ENCODE data around the gene SLC13A4. TPM values are rescaled to one million over a fixed set of nuclear protein-coding genes. Genes with fewer than 3 reads are reported as not detected.
A peak's percentile ranks its signal among the peaks of the same experiment; 100 is the strongest.
"Not testable (repeated sequence)": the region's sequence is repeated elsewhere in the genome, so short reads cannot be mapped to it uniquely, and the experiment has no call there.

SLC13A4 gene
- total and polyA plus RNA-seq, 4 experiments from 2014 or later, result 0.52 TPM; not detected in 3

DNA sequence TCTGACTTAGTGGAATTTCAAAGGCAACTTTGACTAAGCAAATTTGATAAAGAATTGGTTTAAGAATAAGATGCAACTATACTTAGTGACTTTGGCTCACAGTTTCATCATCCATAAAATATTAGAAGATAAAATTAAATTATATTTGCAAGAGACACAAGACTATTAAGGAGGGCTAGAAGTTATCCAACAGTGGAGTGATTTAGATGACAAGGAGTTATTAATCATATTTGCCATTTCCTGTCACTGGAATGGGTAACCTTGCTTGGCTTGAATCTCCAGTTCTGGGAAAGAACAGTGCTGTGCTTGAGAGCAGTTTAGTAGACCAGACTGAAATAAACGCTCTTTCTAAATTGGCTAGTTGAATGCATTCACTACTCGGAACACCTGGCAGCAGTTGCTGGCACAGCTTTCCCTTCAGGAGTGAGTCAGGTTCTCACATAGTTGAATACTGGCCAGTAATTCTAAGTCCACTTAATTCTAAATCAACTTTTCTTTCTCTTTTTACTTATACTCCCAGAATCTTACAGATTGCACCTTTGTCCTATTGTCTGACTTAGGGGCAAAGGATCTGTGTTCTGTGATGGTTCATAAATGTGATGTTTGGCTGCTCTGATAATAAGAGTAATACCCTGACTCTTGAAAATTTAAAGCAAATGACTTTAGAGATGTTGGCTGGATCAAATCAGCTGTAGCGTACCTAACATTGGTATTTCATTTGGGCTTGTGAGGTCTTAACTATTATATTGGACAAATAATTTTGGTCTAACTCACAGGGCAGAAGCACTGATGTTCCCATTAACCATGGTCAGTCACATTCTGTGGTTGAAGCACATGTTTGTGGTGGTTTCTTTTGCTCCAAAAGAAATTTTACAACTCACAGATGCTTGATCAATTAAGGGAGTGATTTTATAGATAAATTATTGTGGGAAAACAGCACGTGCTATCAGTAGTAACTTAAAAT is 49.1 kb downstream of the SLC13A4 start:
- Mint-ChIP-seq H3K27ac (peak overlapping the region in 1 of 7 donors; percentile 12), H3K9me3 (no peaks in the 10 kb centered on the region), H3K4me1 (peaks cover 0 to 7% (median 3%) of the 10 kb centered on the region in 4 donors), H3K36me3 (peaks cover 35 to 40% of the 10 kb centered on the region in 2 donors), H3K4me3 (no peak overlapping the region), H3K27me3 (no peaks in the 10 kb centered on the region)
- ChIA-PET CTCF (ENCODE audit: partially characterized antibody) (no interaction called here), POLR2A (ENCODE audit: partially characterized antibody) (no interaction called here)
- Histone ChIP-seq H3K4me3 (ENCODE audit: low read length in 2 of 2) (no peak overlapping the region), H3K4me1 (ENCODE audit: insufficient read depth, low read length) (no peaks in the 10 kb centered on the region), H3K9me3 (ENCODE audit: control insufficient read depth in 1 of 2, low read length in 2 of 2) (no peaks in the 10 kb centered on the region), H3K27me3 (ENCODE audit: insufficient read depth, low read length) (no peaks in the 10 kb centered on the region), H3K27ac (ENCODE audit: low read depth, low read length) (no peak overlapping the region), H3K36me3 (ENCODE audit: insufficient read depth, low read length) (peaks cover 14% of the 10 kb centered on the region)
- intact Hi-C loops (cut with micrococcal nuclease), result no loop called here
- DNase-seq, result no peak

GRCh38 chr7:135673360-135673706 is 54.7 kb downstream of the SLC13A4 start:
- Histone ChIP-seq H3K27ac (ENCODE audit: low read depth, low read length) (no peak overlapping the region), H3K36me3 (ENCODE audit: insufficient read depth, low read length) (peaks cover 19% of the 10 kb centered on the region), H3K4me1 (ENCODE audit: insufficient read depth, low read length) (no peaks in the 10 kb centered on the region), H3K9me3 (ENCODE audit: control insufficient read depth in 1 of 2, low read length in 2 of 2) (no peaks in the 10 kb centered on the region), H3K4me3 (ENCODE audit: low read length in 2 of 2) (no peak overlapping the region), H3K27me3 (ENCODE audit: insufficient read depth, low read length) (no peaks in the 10 kb centered on the region)
- Mint-ChIP-seq H3K36me3 (peaks cover 38 to 58% of the 10 kb centered on the region in 2 donors), H3K9me3 (peaks cover 0 to 2% (median 0%) of the 10 kb centered on the region in 8 donors), H3K4me3 (no peak overlapping the region), H3K4me1 (peaks cover 11 to 36% (median 20%) of the 10 kb centered on the region in 4 donors), H3K27me3 (no peaks in the 10 kb centered on the region), H3K27ac (no peak overlapping the region)
- intact Hi-C loops (cut with micrococcal nuclease), result no loop called here
- POLR2A ChIA-PET (ENCODE audit: partially characterized antibody), result interaction anchor here (1.6 kb wide), 1 partner anchor 11 kb away, joined by 5 read pairs; the partner anchor contains the start of gene STMP1
- no peak for DNase-seq
- CTCF ChIA-PET (ENCODE audit: partially characterized antibody), result interaction anchor here (1.0 to 4.9 kb wide), 8 partner anchors 9 to 337 kb away, joined by 3 to 34 read pairs (median 6); partner anchors contain the start of gene STMP1

DNA sequence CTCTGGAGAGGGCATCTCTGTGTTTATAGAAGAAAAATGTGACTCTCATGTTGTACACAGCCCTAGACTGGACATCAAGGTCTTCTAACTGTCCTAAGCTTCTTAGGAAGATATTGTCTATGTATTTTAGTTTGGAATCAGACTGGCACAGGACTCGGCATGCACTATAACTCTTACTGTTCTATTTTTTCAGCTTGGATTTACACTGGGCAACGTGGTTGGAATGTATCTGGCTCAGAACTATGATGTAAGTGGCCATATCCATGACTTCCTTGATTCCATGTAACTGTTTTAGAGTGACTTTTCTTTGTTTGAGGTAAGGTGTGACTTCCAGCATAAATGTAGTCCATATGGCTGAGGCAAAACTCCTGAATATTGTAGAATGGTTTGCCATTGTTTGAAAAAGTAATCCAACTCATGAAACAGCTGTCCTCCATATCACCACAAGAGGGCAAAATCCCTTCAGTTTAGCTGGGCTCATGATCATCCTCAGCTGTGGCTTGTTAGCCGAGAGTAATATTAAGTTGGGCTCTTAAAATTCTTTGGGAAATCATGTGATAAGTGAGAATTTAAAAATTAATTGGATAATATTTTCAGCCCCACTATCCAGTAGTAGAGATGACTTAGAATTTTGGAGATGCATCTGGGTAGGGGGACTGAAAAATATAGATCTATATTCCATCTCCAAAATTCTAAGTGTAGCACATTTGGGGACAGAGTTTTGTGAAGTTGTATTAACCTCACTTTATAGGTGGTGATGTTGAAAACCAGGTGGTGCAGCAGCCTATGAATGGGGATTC is 55.2 kb downstream of the SLC13A4 start:
- ChIA-PET POLR2A (ENCODE audit: partially characterized antibody) (interaction anchor here (1.6 kb wide), 1 partner anchor 10 kb away, joined by 5 read pairs; the partner anchor contains the start of gene STMP1), CTCF (ENCODE audit: partially characterized antibody) (interaction anchor here (0.6 to 4.9 kb wide), 9 partner anchors 9 to 337 kb away, joined by 3 to 34 read pairs (median 5); partner anchors contain the start of gene STMP1)
- intact Hi-C loops (cut with micrococcal nuclease), result no loop called here
- Histone ChIP-seq H3K4me3 (ENCODE audit: low read length in 2 of 2) (no peak overlapping the region), H3K9me3 (ENCODE audit: control insufficient read depth in 1 of 2, low read length in 2 of 2) (no peaks in the 10 kb centered on the region), H3K27ac (ENCODE audit: low read depth, low read length) (no peak overlapping the region), H3K4me1 (ENCODE audit: insufficient read depth, low read length) (no peaks in the 10 kb centered on the region), H3K27me3 (ENCODE audit: insufficient read depth, low read length) (no peaks in the 10 kb centered on the region), H3K36me3 (ENCODE audit: insufficient read depth, low read length) (peaks cover 14% of the 10 kb centered on the region)
- Mint-ChIP-seq H3K4me1 (peaks cover 11 to 42% (median 24%) of the 10 kb centered on the region in 4 donors), H3K27ac (no peak overlapping the region), H3K36me3 (peaks cover 38 to 52% of the 10 kb centered on the region in 2 donors), H3K9me3 (peaks cover 0 to 2% (median 0%) of the 10 kb centered on the region in 8 donors), H3K4me3 (no peak overlapping the region), H3K27me3 (no peaks in the 10 kb centered on the region)
- peak in 2 of 5 donors; percentile 7 to 11 for DNase-seq

DNA sequence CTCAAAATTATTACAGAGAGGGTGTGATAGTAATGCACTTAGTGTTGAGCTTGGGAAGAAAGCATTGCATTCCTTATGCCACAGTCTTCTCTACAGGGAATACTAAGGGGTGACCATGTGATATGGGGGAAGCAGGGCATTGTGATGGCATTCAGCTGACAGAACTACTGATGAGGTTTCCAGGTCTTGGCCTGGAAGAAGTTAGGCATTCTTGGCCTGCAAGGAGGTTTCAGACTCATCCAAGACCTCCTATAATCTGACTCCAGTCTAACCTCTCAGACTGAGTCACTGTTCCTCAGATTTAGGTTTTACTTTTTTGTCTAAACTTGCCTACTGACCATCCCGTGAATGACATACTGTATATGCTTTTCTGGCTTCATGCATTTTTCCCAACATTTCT is 57.8 kb downstream of the SLC13A4 start:
- Mint-ChIP-seq H3K4me3 (peak overlapping the region in 1 of 8 donors; percentile 24), H3K9me3 (peaks cover 0 to 2% (median 0%) of the 10 kb centered on the region in 8 donors), H3K27ac (peak overlapping the region in 2 of 7 donors; percentile 16 to 66), H3K4me1 (peaks cover 23 to 60% (median 35%) of the 10 kb centered on the region in 4 donors), H3K36me3 (peaks cover 24 to 33% of the 10 kb centered on the region in 2 donors), H3K27me3 (no peaks in the 10 kb centered on the region)
- H3K27ac ChIP-seq (ENCODE audit: low read depth, low read length), result no peak overlapping the region
- intact Hi-C loops (cut with micrococcal nuclease), result no loop called here
- H3K9me3 ChIP-seq (ENCODE audit: control insufficient read depth in 1 of 2, low read length in 2 of 2), result no peaks in the 10 kb centered on the region
- H3K36me3 ChIP-seq (ENCODE audit: insufficient read depth, low read length), result peaks cover 13% of the 10 kb centered on the region
- CTCF ChIA-PET (ENCODE audit: partially characterized antibody), result interaction anchor here (4.9 kb wide), 1 partner anchor 8 kb away, joined by 34 read pairs; the partner anchor contains the start of gene STMP1
- no peak for DNase-seq
- no peaks in the 10 kb centered on the region for H3K27me3 ChIP-seq (ENCODE audit: insufficient read depth, low read length)
- H3K4me3 ChIP-seq (ENCODE audit: low read length in 2 of 2), result no peak overlapping the region
- no peaks in the 10 kb centered on the region for H3K4me1 ChIP-seq (ENCODE audit: insufficient read depth, low read length)
- POLR2A ChIA-PET (ENCODE audit: partially characterized antibody), result interaction anchor here (1.1 kb wide), 1 partner anchor 8 kb away, joined by 4 read pairs; the partner anchor contains the start of gene STMP1

DNA sequence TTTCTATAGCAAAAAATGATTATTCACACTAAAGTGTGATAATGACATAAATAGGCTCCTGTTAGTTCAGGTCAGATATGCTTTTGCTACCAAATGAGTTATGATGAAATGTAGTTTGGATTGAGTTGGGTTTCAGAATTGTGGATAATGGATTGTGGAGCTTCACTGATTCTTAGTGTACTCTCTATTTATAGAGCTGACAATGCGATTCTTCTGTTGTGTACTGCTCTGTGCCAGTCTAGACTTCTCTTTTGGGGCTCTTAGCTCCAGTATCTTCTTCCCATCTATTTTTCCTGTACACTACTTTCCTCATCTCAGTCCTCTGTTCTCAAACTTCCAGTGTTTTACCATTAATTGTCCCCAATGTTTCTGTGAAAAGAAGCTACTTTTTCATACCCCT is 58.2 kb downstream of the SLC13A4 start:
- ChIA-PET CTCF (ENCODE audit: partially characterized antibody) (interaction anchor here (4.9 kb wide), 1 partner anchor 8 kb away, joined by 34 read pairs; the partner anchor contains the start of gene STMP1), POLR2A (ENCODE audit: partially characterized antibody) (no interaction called here)
- DNase-seq, result no peak
- intact Hi-C loops (cut with micrococcal nuclease), result no loop called here
- Mint-ChIP-seq H3K27ac (peak overlapping the region in 1 of 7 donors; percentile 66), H3K27me3 (no peaks in the 10 kb centered on the region), H3K9me3 (peaks cover 0 to 2% (median 0%) of the 10 kb centered on the region in 8 donors), H3K4me3 (peak overlapping the region in 1 of 8 donors; percentile 24), H3K36me3 (peaks cover 21 to 32% of the 10 kb centered on the region in 2 donors), H3K4me1 (peaks cover 26 to 64% (median 39%) of the 10 kb centered on the region in 4 donors)
- Histone ChIP-seq H3K9me3 (ENCODE audit: control insufficient read depth in 1 of 2, low read length in 2 of 2) (no peaks in the 10 kb centered on the region), H3K4me3 (ENCODE audit: low read length in 2 of 2) (no peak overlapping the region), H3K27me3 (ENCODE audit: insufficient read depth, low read length) (no peaks in the 10 kb centered on the region), H3K27ac (ENCODE audit: low read depth, low read length) (no peak overlapping the region), H3K4me1 (ENCODE audit: insufficient read depth, low read length) (peaks cover 3% of the 10 kb centered on the region), H3K36me3 (ENCODE audit: insufficient read depth, low read length) (peaks cover 13% of the 10 kb centered on the region)

DNA sequence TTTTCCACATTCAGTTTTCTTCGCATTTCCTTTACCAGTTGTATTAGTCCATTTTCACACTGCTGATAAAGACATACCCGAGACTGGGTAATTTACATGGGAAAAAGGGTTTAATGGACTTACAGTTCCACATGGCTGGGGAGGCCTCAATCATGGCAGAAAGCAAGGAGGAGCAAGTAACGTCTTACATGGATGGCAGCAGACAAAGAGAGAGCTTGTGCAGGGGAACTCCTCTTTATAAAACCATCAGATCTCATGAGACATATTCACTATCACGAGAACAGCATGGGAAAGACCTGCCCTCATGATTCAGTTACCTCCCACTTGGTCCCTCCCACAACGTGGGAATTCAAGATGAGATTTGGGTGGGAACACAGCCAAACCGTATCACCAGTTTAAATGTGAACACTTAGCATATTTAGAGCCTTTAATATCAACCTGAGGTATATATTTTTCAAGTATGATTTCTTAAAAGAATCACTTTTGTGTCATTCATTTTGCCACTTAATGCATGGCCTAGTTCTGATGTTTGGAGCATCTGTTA is 59.1 kb downstream of the SLC13A4 start:
- DNase-seq; CTCF ChIA-PET (ENCODE audit: partially characterized antibody); H3K9me3 ChIP-seq (ENCODE audit: control insufficient read depth in 1 of 2, low read length in 2 of 2); H3K4me3 ChIP-seq (ENCODE audit: low read length in 2 of 2); H3K27me3 ChIP-seq (ENCODE audit: insufficient read depth, low read length); H3K27me3 Mint-ChIP-seq; H3K9me3 Mint-ChIP-seq; H3K27ac ChIP-seq (ENCODE audit: low read depth, low read length); H3K36me3 ChIP-seq (ENCODE audit: insufficient read depth, low read length); intact Hi-C loops (cut with micrococcal nuclease); POLR2A ChIA-PET (ENCODE audit: partially characterized antibody): not testable (repeated sequence)
- peaks cover 31 to 73% (median 46%) of the 10 kb centered on the region in 4 donors for H3K4me1 Mint-ChIP-seq
- peak overlapping the region in 2 of 7 donors; percentile 38 to 71 for H3K27ac Mint-ChIP-seq
- H3K4me3 Mint-ChIP-seq, result peak overlapping the region in 2 of 8 donors; percentile 35 to 58
- peaks cover 11% of the 10 kb centered on the region for H3K4me1 ChIP-seq (ENCODE audit: insufficient read depth, low read length)
- H3K36me3 Mint-ChIP-seq, result peaks cover 16 to 23% of the 10 kb centered on the region in 2 donors

Measured in CD4-positive, alpha-beta memory T cell (primary cell).